HL-60 (cell line): ENCODE data around the gene NBPF3.
"Not testable (repeated sequence)": the region's sequence is repeated elsewhere in the genome, so short reads cannot be mapped to it uniquely, and the experiment has no call there.

Experiments used
- CTCF ChIP-seq: IDR thresholded peaks from one replicate; pipeline ENCODE4 v1.5.1; 2011; ENCODE audit warnings: low read length, control low read depth, inconsistent platforms; ENCODE audit not compliant: insufficient read depth
- POLR2AphosphoS5 ChIP-seq: IDR thresholded peaks from 2 replicates; pipeline ENCODE4 v1.6.1; 2012; ENCODE audit warnings: low read depth
- REST ChIP-seq: IDR thresholded peaks from 2 replicates; pipeline ENCODE4 v1.6.1; 2012; ENCODE audit warnings: low read depth; ENCODE audit not compliant: insufficient replicate concordance

- not testable (repeated sequence) for TF ChIP-seq CTCF, POLR2AphosphoS5, REST
Observed at GRCh38 chr1:21401726-21402346, 38.1 kb upstream of the NBPF3 start.
